ENCODE measurements around the gene TRIM8. TPM values are rescaled to one million over a fixed set of nuclear protein-coding genes. Genes with fewer than 3 reads are reported as not detected.
"Not testable (repeated sequence)": the region's sequence is repeated elsewhere in the genome, so short reads cannot be mapped to it uniquely, and the experiment has no call there.

TRIM8 gene
- total RNA-seq, 1 donor, result 89.0 TPM

GRCh38 chr10:102660888-102661657, 16.8 kb downstream of the TRIM8 start:
- Histone ChIP-seq H3K9me3 (ENCODE audit: low read depth, low read length) (no peaks in the 10 kb centered on the region), H3K4me1 (ENCODE audit: insufficient read depth, low read length) (peaks cover 43% of the 10 kb centered on the region), H3K27me3 (ENCODE audit: insufficient read depth, low read length) (no peaks in the 10 kb centered on the region), H3K4me3 (ENCODE audit: low read length) (no peak overlapping the region)

- no peak overlapping the region for H3K4me3 ChIP-seq (ENCODE audit: low read length)
- H3K4me1 ChIP-seq (ENCODE audit: insufficient read depth, low read length), result peaks cover 43% of the 10 kb centered on the region
These were observed 17.4 kb downstream of the TRIM8 start for GRCh38 chr10:102661658-102662028.

GRCh38 chr10:102665904-102666509, 21.7 kb downstream of the TRIM8 start:
- no peak overlapping the region for H3K4me3 ChIP-seq (ENCODE audit: low read length)
- H3K4me1 ChIP-seq (ENCODE audit: insufficient read depth, low read length), result peaks cover 17% of the 10 kb centered on the region
- no peaks in the 10 kb centered on the region for H3K9me3 ChIP-seq (ENCODE audit: low read depth, low read length)
- no peaks in the 10 kb centered on the region for H3K27me3 ChIP-seq (ENCODE audit: insufficient read depth, low read length)

More at GRCh38 chr10:102661658-102662028, 17.4 kb downstream of the TRIM8 start:
- H3K9me3 ChIP-seq (ENCODE audit: low read depth, low read length), result no peaks in the 10 kb centered on the region
- no peaks in the 10 kb centered on the region for H3K27me3 ChIP-seq (ENCODE audit: insufficient read depth, low read length)

- not testable (repeated sequence) for H3K9me3 ChIP-seq (ENCODE audit: low read depth, low read length); H3K27me3 ChIP-seq (ENCODE audit: insufficient read depth, low read length); H3K4me3 ChIP-seq (ENCODE audit: low read length)
- H3K4me1 ChIP-seq (ENCODE audit: insufficient read depth, low read length), result peaks cover 14% of the 10 kb centered on the region
These were observed 23.1 kb downstream of the TRIM8 start for GRCh38 chr10:102667411-102667810.

GRCh38 chr10:102668326-102669107, 24.2 kb downstream of the TRIM8 start:
- Histone ChIP-seq H3K9me3 (ENCODE audit: low read depth, low read length) (no peaks in the 10 kb centered on the region), H3K4me3 (ENCODE audit: low read length) (no peak overlapping the region), H3K27me3 (ENCODE audit: insufficient read depth, low read length) (no peaks in the 10 kb centered on the region), H3K4me1 (ENCODE audit: insufficient read depth, low read length) (peaks cover 25% of the 10 kb centered on the region)

GRCh38 chr10:102669206-102670064, 25.2 kb downstream of the TRIM8 start:
- peaks cover 34% of the 10 kb centered on the region for H3K4me1 ChIP-seq (ENCODE audit: insufficient read depth, low read length)
- H3K27me3 ChIP-seq (ENCODE audit: insufficient read depth, low read length), result no peaks in the 10 kb centered on the region
- no peaks in the 10 kb centered on the region for H3K9me3 ChIP-seq (ENCODE audit: low read depth, low read length)
- H3K4me3 ChIP-seq (ENCODE audit: low read length), result no peak overlapping the region

GRCh38 chr10:102670065-102670670, 25.9 kb downstream of the TRIM8 start:
- Histone ChIP-seq H3K9me3 (ENCODE audit: low read depth, low read length) (no peaks in the 10 kb centered on the region), H3K4me1 (ENCODE audit: insufficient read depth, low read length) (peaks cover 41% of the 10 kb centered on the region), H3K27me3 (ENCODE audit: insufficient read depth, low read length) (no peaks in the 10 kb centered on the region), H3K4me3 (ENCODE audit: low read length) (no peak overlapping the region)

- Histone ChIP-seq H3K27me3 (ENCODE audit: insufficient read depth, low read length) (no peaks in the 10 kb centered on the region), H3K9me3 (ENCODE audit: low read depth, low read length) (no peaks in the 10 kb centered on the region), H3K4me1 (ENCODE audit: insufficient read depth, low read length) (peaks cover 49% of the 10 kb centered on the region), H3K4me3 (ENCODE audit: low read length) (no peak overlapping the region)
These were observed 26.7 kb downstream of the TRIM8 start for GRCh38 chr10:102670871-102671434.

- Histone ChIP-seq H3K4me3 (ENCODE audit: low read length) (no peak overlapping the region), H3K27me3 (ENCODE audit: insufficient read depth, low read length) (no peaks in the 10 kb centered on the region), H3K4me1 (ENCODE audit: insufficient read depth, low read length) (peaks cover 69% of the 10 kb centered on the region), H3K9me3 (ENCODE audit: low read depth, low read length) (no peaks in the 10 kb centered on the region)
These were observed 29.0 kb downstream of the TRIM8 start for GRCh38 chr10:102673236-102673818.

GRCh38 chr10:102673819-102674511, 29.7 kb downstream of the TRIM8 start:
- H3K4me1 ChIP-seq (ENCODE audit: insufficient read depth, low read length), result peaks cover 75% of the 10 kb centered on the region
- H3K4me3 ChIP-seq (ENCODE audit: low read length), result peak overlapping the region; percentile 13
- no peaks in the 10 kb centered on the region for H3K27me3 ChIP-seq (ENCODE audit: insufficient read depth, low read length)

GRCh38 chr10:102674566-102674965, 30.3 kb downstream of the TRIM8 start:
- Histone ChIP-seq H3K4me3 (ENCODE audit: low read length) (peak overlapping the region; percentile 13), H3K9me3 (ENCODE audit: low read depth, low read length) (no peaks in the 10 kb centered on the region), H3K27me3 (ENCODE audit: insufficient read depth, low read length) (no peaks in the 10 kb centered on the region), H3K4me1 (ENCODE audit: insufficient read depth, low read length) (peaks cover 76% of the 10 kb centered on the region)

More at GRCh38 chr10:102673819-102674511, 29.7 kb downstream of the TRIM8 start:
- no peaks in the 10 kb centered on the region for H3K9me3 ChIP-seq (ENCODE audit: low read depth, low read length)

- Histone ChIP-seq H3K4me3 (ENCODE audit: low read length) (no peak overlapping the region), H3K27me3 (ENCODE audit: insufficient read depth, low read length) (no peaks in the 10 kb centered on the region), H3K9me3 (ENCODE audit: low read depth, low read length) (no peaks in the 10 kb centered on the region), H3K4me1 (ENCODE audit: insufficient read depth, low read length) (peaks cover 74% of the 10 kb centered on the region)
These were observed 30.9 kb downstream of the TRIM8 start for GRCh38 chr10:102675011-102675665.
